ENCODE data around the gene DAGLA. TPM values are rescaled to one million over a fixed set of nuclear protein-coding genes. Genes with fewer than 3 reads are reported as not detected.

Gene DAGLA
- total and polyA plus RNA-seq, 12 donors, result 0.44 to 4.2 (median 2.3) TPM

GRCh38 chr11:61686066-61686465 is 5.9 kb downstream of the DAGLA start:
- no peaks in the 10 kb centered on the region for H3K9me3 ChIP-seq (replicated peaks in 1 of 3)
- intact Hi-C loops (cut with DNase I), result no loop called here
- WGBS, 4 donors, result 81 to 90% (median 87%) methylated on average over 7 to 8 of the region's 8 CpGs
- no peak overlapping the region for H3K4me3 ChIP-seq
- DNase-seq, result no peak
- no peak for TF ChIP-seq CTCF (IDR thresholded peaks at IDR 0.05)
- TF ChIP-seq POLR2A (IDR thresholded peaks at IDR 0.05), result no peak
- no peaks in the 10 kb centered on the region for H3K27me3 ChIP-seq
- no peaks in the 10 kb centered on the region for H3K36me3 ChIP-seq (replicated peaks in 1 of 2)
- H3K27ac ChIP-seq, result no peak overlapping the region
- peaks cover 0 to 2% of the 10 kb centered on the region in 2 donors for H3K4me1 ChIP-seq (replicated peaks in 1 of 2)

- H3K4me3 ChIP-seq, result no peak overlapping the region
- H3K27me3 ChIP-seq, result no peaks in the 10 kb centered on the region
- TF ChIP-seq CTCF (IDR thresholded peaks at IDR 0.05) (no peak), POLR2A (IDR thresholded peaks at IDR 0.05) (no peak)
- intact Hi-C loops (cut with DNase I), result no loop called here
- WGBS, 4 donors, result 80 to 100% (median 92%) methylated on average over 2 to 8 of the region's 8 CpGs
- no peak for DNase-seq
- no peak overlapping the region for H3K27ac ChIP-seq
- H3K36me3 ChIP-seq (replicated peaks in 1 of 2), result no peaks in the 10 kb centered on the region
- no peaks in the 10 kb centered on the region for H3K4me1 ChIP-seq (replicated peaks in 1 of 2)
- no peaks in the 10 kb centered on the region for H3K9me3 ChIP-seq (replicated peaks in 1 of 3)
Measured at GRCh38 chr11:61686469-61686868, 6.3 kb downstream of the DAGLA start.

- 96 to 98% (median 97%) methylated on average over 5 to 11 of the region's 11 CpGs for WGBS, 4 donors
- H3K4me1 ChIP-seq (replicated peaks in 1 of 2), result no peaks in the 10 kb centered on the region
- TF ChIP-seq POLR2A (IDR thresholded peaks at IDR 0.05) (no peak), CTCF (IDR thresholded peaks at IDR 0.05) (no peak)
- no peaks in the 10 kb centered on the region for H3K9me3 ChIP-seq (replicated peaks in 1 of 3)
- no peaks in the 10 kb centered on the region for H3K27me3 ChIP-seq
- H3K36me3 ChIP-seq (replicated peaks in 1 of 2), result no peaks in the 10 kb centered on the region
- DNase-seq, result no peak
- intact Hi-C loops (cut with DNase I), result no loop called here
- no peak overlapping the region for H3K27ac ChIP-seq
- no peak overlapping the region for H3K4me3 ChIP-seq
Measured at GRCh38 chr11:61687420-61687819, 7.2 kb downstream of the DAGLA start.

GRCh38 chr11:61688365-61689163 is 8.4 kb downstream of the DAGLA start:
- H3K27ac ChIP-seq, result peak overlapping the region in 1 of 5 donors; percentile 74

More at GRCh38 chr11:61688365-61689163, 8.4 kb downstream of the DAGLA start:
- Histone ChIP-seq H3K4me3 (no peak overlapping the region), H3K27me3 (no peaks in the 10 kb centered on the region), H3K36me3 (replicated peaks in 1 of 2) (no peaks in the 10 kb centered on the region), H3K9me3 (replicated peaks in 1 of 3) (no peaks in the 10 kb centered on the region), H3K4me1 (replicated peaks in 1 of 2) (peaks cover 0 to 3% of the 10 kb centered on the region in 2 donors)
- DNase-seq, result peak in 4 of 7 donors; percentile 39 to 73 (median 52)
- WGBS, 4 donors, result 59 to 73% (median 68%) methylated on average over 14 to 19 of the region's 19 CpGs
- intact Hi-C loops (cut with DNase I), result no loop called here
- no peak for TF ChIP-seq CTCF (IDR thresholded peaks at IDR 0.05)
- no peak for TF ChIP-seq POLR2A (IDR thresholded peaks at IDR 0.05)
